ENCODE data around the gene C19orf38.
"Not testable (repeated sequence)": the region's sequence is repeated elsewhere in the genome, so short reads cannot be mapped to it uniquely, and the experiment has no call there.

DNA sequence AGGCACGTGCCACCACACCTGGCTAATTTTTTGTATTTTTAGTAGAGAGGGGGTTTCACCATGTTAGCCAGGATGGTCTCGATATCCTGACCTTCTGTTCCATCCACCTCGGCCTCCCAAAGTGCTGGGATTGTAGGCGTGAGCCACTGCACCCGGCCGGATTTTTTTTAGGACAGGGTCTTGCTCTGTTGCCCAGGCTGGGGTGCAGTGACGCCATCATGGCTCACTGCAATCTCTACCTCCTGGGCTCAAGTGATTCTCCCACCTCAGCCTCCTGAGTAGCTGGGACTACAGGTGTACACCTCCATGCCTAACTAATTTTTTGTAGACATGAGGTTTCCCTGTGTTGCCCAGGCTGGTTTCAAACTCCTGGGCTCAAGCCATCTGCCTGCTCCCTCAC lies 10.6 kb upstream of the C19orf38 start:
- TF ChIP-seq OSR1 (CRISPR knock-in tag; IDR thresholded peaks at IDR 0.05); GLIS3 (CRISPR knock-in tag; IDR thresholded peaks at IDR 0.05); ZC3H10 (CRISPR knock-in tag; IDR thresholded peaks at IDR 0.05); ZFP30 (CRISPR knock-in tag; IDR thresholded peaks at IDR 0.05); ARNTL (CRISPR knock-in tag; IDR thresholded peaks at IDR 0.05; ENCODE audit: borderline replicate concordance, low read depth); ZFP3 (CRISPR knock-in tag; IDR thresholded peaks at IDR 0.05); TOX (CRISPR knock-in tag; IDR thresholded peaks at IDR 0.05; ENCODE audit: borderline replicate concordance): not testable (repeated sequence)

Measured in SK-N-SH treated with all-trans-retinoic acid at 6 μM for 48 hours (cell line).